HG03066 (cell line): ENCODE results near the gene NOC3L.
"Not testable (repeated sequence)": the region's sequence is repeated elsewhere in the genome, so short reads cannot be mapped to it uniquely, and the experiment has no call there.

Experiments
- ATAC-seq: cut with Tn5 transposase; IDR thresholded peaks from one replicate; pipeline ENCODE4 v1.9.1; 2021; ENCODE audit warnings: low read depth; ENCODE audit not compliant: unreplicated experiment

Gene NOC3L

DNA sequence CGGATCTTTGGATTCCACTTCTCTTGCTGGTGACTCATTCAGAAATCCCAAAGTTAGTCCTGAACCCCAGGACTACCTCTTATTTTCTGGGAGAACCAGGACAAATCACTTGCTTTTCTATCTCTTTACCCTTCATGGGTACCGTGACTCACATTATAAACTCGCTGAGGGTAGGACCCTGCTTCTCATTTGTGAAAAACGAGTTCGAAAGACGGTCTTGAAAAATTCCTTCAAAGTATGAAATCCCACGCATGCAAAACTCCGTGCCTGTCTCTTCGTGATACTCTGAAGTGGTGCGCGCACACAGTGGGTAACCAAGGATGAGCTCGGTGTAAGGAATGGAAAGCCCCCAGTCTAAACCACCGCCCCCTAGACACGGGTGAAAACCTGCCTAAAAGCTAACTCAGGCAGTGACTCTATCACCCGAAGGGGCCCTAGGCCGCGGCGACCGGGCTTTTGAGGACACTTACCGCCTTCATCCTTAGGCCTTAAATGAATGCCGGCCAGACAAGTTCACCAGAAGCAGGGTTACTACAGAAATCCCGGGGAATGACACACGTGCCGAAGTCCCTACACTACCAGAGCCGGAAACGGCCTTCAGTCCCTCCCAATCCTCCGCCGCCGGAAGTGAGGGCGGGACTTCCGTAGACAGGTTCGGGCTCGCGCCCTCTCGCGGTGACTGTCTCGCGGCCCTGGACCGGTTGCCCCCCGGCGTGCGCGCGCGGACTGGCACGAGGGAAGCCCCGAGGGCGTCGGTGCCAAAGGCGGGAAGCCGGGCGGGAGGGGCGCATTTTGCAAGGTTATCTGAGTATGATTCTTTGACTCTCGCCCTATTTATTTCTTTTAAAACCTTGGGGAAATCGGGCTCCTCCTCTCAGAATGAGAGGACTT is at the start of gene NOC3L:
TSS of gene NOC3L (minus strand) at position 580 of the 891 bp plus-strand sequence. CDS start at position 479, 101 bp downstream.
- ATAC-seq: peak; percentile 99

- ATAC-seq: no peak
Measured at GRCh38 chr10:94412449-94412848, 49.7 kb upstream of the NOC3L start.

DNA sequence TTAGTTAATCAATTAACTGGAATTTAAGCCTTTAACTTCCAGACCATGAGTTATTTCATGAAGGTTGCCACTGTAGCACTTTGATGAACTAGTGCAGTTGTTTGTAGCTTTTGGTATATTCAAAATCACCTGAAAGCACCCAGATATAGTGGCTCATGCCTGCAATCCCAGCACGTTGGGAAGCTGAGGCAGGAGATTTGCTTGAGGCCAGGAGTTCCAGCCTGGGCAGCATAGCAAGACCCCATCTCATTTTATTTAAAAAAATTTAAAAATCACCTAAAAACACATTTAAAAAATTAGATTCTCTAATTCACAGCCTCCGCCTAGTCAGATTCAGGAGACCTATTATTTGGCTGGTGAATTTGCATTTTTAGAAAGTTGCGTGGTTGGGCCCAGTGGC is 48.6 kb upstream of the NOC3L start:
- ATAC-seq: no peak

DNA sequence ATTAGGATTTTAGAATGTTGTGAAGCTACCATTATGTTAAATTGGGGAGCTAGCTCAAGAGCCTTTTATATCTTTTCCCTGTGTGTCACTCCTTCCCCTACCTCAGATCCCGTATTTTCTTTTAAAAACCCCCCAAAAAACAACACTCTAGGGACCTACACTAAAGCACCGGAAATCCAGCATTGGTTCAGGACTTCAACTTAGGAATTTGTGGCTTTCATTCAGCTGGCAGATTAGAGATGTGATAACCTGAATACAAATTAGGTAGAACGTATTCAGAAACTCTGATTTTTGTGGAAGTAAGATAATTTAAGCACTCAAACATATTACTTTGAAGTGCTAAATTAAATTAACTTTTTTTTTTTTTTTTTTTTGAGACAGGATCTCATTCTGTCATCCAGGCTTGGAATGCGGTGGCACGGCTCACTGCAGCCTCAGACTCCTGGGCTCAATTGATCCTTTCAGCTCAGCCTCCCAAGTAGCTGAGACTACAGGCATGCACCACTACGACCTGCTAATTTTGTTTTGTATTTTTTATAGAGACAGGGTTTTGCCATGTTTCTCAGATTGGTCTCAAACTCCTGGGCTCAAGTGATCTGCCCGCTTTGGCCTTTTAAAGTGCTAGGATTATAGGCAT is 46.4 kb upstream of the NOC3L start:
- ATAC-seq: no peak

- no peak for ATAC-seq
Measured at GRCh38 chr10:94407668-94408067, 44.9 kb upstream of the NOC3L start.

- no peak for ATAC-seq
Measured at GRCh38 chr10:94405406-94405805, 42.7 kb upstream of the NOC3L start.

GRCh38 chr10:94403380-94404213 is 40.9 kb upstream of the NOC3L start:
- ATAC-seq: peak; percentile 66

- peak; percentile 21 for ATAC-seq
Measured at GRCh38 chr10:94402843-94403379, 40.2 kb upstream of the NOC3L start.

DNA sequence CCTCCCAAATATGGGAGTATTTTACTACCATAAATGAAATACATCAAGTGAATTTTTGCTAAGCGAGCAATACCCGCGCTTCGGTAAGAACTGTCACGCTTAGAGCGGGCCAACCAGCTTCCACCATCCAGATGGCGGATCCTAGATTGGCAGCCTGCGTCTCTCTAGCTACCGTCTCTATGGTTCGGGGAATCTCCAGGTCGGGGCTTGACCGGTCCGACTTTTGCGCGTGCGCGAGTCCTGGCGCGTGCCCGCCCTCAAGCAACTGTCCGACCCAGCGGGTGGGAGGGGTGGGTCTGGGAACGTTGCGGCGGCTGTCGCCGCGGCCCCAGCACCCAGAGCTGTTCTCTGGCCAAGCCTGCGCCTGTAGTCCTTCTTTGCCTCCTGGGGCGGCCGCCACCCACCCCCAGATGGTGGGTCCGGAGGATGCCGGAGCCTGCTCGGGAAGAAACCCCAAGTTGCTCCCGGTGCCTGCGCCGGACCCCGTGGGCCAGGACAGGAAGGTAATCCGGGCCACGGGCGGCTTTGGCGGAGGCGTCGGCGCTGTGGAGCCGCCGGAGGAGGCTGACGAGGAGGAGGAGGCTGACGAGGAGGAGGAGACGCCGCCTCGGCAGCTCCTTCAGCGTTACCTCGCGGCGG is 39.6 kb upstream of the NOC3L start, which contains the start of gene TBC1D12:
TSS of gene TBC1D12 (plus strand) at position 338 of the 639 bp plus-strand sequence. CDS start at position 411, 73 bp downstream.
- peak; percentile 66 for ATAC-seq

- ATAC-seq: no peak
Measured at GRCh38 chr10:94398762-94399161, 36.0 kb upstream of the NOC3L start.

GRCh38 chr10:94397549-94398370 is 35.0 kb upstream of the NOC3L start:
- no peak for ATAC-seq

GRCh38 chr10:94392117-94392516 is 29.4 kb upstream of the NOC3L start:
- ATAC-seq: not testable (repeated sequence)

GRCh38 chr10:94385733-94386132 is 23.0 kb upstream of the NOC3L start:
- ATAC-seq: not testable (repeated sequence)

DNA sequence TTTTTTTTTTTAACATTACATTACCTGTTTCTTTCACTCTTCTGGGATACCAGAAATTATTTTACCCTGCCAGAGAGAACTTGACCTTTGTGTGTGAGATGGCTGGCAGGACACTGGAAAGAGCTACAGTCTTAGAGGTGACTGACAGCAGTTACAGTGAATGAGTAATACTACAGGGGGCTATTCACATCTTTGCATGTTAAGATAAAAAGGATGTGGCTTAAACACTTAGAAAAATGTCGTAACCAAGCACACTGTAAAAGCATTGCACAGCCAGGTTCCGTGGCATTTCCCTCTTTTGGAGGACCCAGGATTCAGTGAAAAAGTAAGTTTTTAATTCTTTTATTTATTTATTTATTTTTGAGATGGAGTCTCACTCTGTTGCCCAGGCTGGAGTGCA is 20.8 kb upstream of the NOC3L start:
- no peak for ATAC-seq

GRCh38 chr10:94376865-94377264 is 14.1 kb upstream of the NOC3L start:
- no peak for ATAC-seq

- no peak for ATAC-seq
Measured at GRCh38 chr10:94375374-94375773, 12.6 kb upstream of the NOC3L start.

GRCh38 chr10:94370501-94370900 is 7.8 kb upstream of the NOC3L start:
- no peak for ATAC-seq

- no peak for ATAC-seq
Measured at GRCh38 chr10:94366382-94366781, 3.6 kb upstream of the NOC3L start.

DNA sequence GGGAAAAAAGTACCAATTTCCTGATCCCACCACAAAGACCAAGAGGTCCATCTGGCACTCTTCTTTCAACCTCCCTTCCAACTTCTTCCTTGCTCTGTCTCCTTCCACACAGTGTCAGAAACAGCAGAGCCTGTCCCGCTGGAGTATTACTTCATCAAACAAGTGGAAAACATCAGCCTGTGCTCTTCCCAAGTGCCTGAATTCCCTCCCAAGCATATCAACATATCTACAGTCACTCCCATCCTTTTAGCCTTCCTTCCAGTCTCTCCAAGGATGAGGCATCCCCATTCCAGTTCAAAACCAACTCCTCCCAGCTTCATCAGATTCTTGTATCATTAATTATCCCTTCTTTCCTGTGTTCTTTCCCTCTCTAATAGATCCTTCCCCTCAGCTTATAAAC is 1.7 kb upstream of the NOC3L start:
- no peak for ATAC-seq
